A673 (cell line): ENCODE measurements around the gene TSEN15. TPM values are rescaled to one million over a fixed set of nuclear protein-coding genes. Genes with fewer than 3 reads are reported as not detected.

Source experiments
- BruUV-seq: library from RNA; stranded (reverse); fragments of 400-500 nt; replicated peaks from 2 replicates; lab custom pipeline; 2021; lab: Mats Ljungman, UMichigan
- CTCF ChIA-PET: fragments of 300-600 bp; sonication (Branson Sonifier 250); formaldehyde crosslinking; loops from one replicate; lab custom pipeline; 2022; ENCODE audit warnings: antibody characterized with exemption; lab: Charles Lee
- POLR2A ChIA-PET: fragments of 300-600 bp; sonication (Branson Sonifier 250); formaldehyde crosslinking; loops from one replicate; lab custom pipeline; 2022; ENCODE audit warnings: antibody characterized with exemption; ENCODE audit not compliant: low non-redundant PET; lab: Charles Lee
- DNase-seq: peaks from one replicate; pipeline ENCODE4 v3.0.0-alpha.2; 2015; ENCODE audit warnings: low spot score
- H3K27ac ChIP-seq: fragments of 200-600 bp; sonication (generic); 2 replicates; pipeline ENCODE4 v1.5.1; 2016; ENCODE audit warnings: mixed run types, low read depth, mild to moderate bottlenecking, mixed read lengths, antibody characterized with exemption, low read length; ENCODE audit not compliant: poor library complexity, severe bottlenecking
- H3K27me3 ChIP-seq: fragments of 200-600 bp; sonication (generic); replicated peaks from 2 replicates; pipeline ENCODE4 v1.6.1; 2017; ENCODE audit warnings: mixed run types, low read depth, mild to moderate bottlenecking, mixed read lengths, antibody characterized with exemption, low read length; ENCODE audit not compliant: insufficient read depth, poor library complexity
- H3K36me3 ChIP-seq: fragments of 200-600 bp; sonication (generic); 2 replicates; pipeline ENCODE4 v1.6.1; 2016; ENCODE audit warnings: mixed run types, mild to moderate bottlenecking, mixed read lengths, antibody characterized with exemption, low read length; ENCODE audit not compliant: insufficient read depth, poor library complexity, severe bottlenecking
- H3K4me1 ChIP-seq: fragments of 200-600 bp; sonication (generic); 2 replicates; pipeline ENCODE4 v1.6.1; 2017; ENCODE audit warnings: mixed run types, mild to moderate bottlenecking, mixed read lengths, antibody characterized with exemption, low read length; ENCODE audit not compliant: insufficient read depth, poor library complexity, severe bottlenecking
- H3K4me3 ChIP-seq: fragments of 200-600 bp; sonication (generic); 2 replicates; pipeline ENCODE4 v1.5.1; 2016; ENCODE audit warnings: low read depth, mixed run types, mild to moderate bottlenecking, mixed read lengths, low read length; ENCODE audit not compliant: poor library complexity, severe bottlenecking
- H3K9me3 ChIP-seq: fragments of 200-600 bp; sonication (generic); 2 replicates; pipeline ENCODE4 v1.6.1; 2016; ENCODE audit warnings: mixed run types, low read depth, mild to moderate bottlenecking, mixed read lengths, antibody characterized with exemption, low read length; ENCODE audit not compliant: poor library complexity, severe bottlenecking
- CTCF ChIP-seq: fragments of 300-800, 200-600 bp; sonication (generic); conservative IDR thresholded peaks from 2 replicates; pipeline ENCODE4 v1.5.1; 2017; ENCODE audit warnings: low read depth, mild to moderate bottlenecking, antibody characterized with exemption, low read length, moderate library complexity, mixed read lengths
- EZH2 ChIP-seq: fragments of 200-600 bp; sonication (generic); IDR thresholded peaks from 2 replicates; pipeline ENCODE4 v1.6.1; 2017; ENCODE audit warnings: borderline replicate concordance, low read depth, mild to moderate bottlenecking, mixed read lengths, antibody characterized with exemption, low read length; ENCODE audit not compliant: poor library complexity, severe bottlenecking
- intact Hi-C: fragments of 100-400 bp; cut with micrococcal nuclease; formaldehyde crosslinking; loops from one replicate; pipeline ENCODE4 v1.10.0; 2022; ENCODE audit not compliant: unreplicated experiment
- total RNA-seq: library from RNA; stranded (reverse); gene quantifications from 2 replicates; pipeline ENCODE4 v1.2.3, GENCODE V29; 2021

The TSEN15 gene
- total RNA-seq, 1 experiment from 2014 or later = 57.0 TPM

- Histone ChIP-seq H3K27me3 (no peaks in the 10 kb centered on the region), H3K27ac (no peak overlapping the region), H3K36me3 (peaks cover 36% of the 10 kb centered on the region), H3K4me3 (no peak overlapping the region), H3K9me3 (peaks cover 10% of the 10 kb centered on the region), H3K4me1 (peaks cover 40% of the 10 kb centered on the region)
- no TSS peak for BruUV-seq
- ChIA-PET CTCF (no interaction called here), POLR2A (no interaction called here)
- intact Hi-C loops = no loop called here
- TF ChIP-seq CTCF (no peak), EZH2 (no peak)
- no peak for DNase-seq
Observed at GRCh38 chr1:184061396-184062003, 10.0 kb downstream of the TSEN15 start.

- DNase-seq = no peak
- Histone ChIP-seq H3K9me3 (peaks cover 10% of the 10 kb centered on the region), H3K4me1 (peaks cover 28% of the 10 kb centered on the region), H3K4me3 (no peak overlapping the region), H3K36me3 (peaks cover 30% of the 10 kb centered on the region), H3K27me3 (no peaks in the 10 kb centered on the region), H3K27ac (no peak overlapping the region)
- no TSS peak for BruUV-seq
- CTCF ChIA-PET = no interaction called here
- POLR2A ChIA-PET = no interaction called here
- intact Hi-C loops = no loop called here
- TF ChIP-seq EZH2 = no peak
- TF ChIP-seq CTCF = no peak
Observed at GRCh38 chr1:184062640-184063286, 11.2 kb downstream of the TSEN15 start.

- Histone ChIP-seq H3K27me3 (no peaks in the 10 kb centered on the region), H3K9me3 (no peaks in the 10 kb centered on the region), H3K36me3 (peaks cover 6% of the 10 kb centered on the region), H3K27ac (no peak overlapping the region), H3K4me1 (peaks cover 36% of the 10 kb centered on the region), H3K4me3 (no peak overlapping the region)
- no TSS peak for BruUV-seq
- no peak for DNase-seq
- ChIA-PET CTCF (no interaction called here), POLR2A (no interaction called here)
- TF ChIP-seq CTCF (no peak), EZH2 (no peak)
- intact Hi-C loops = no loop called here
Observed at GRCh38 chr1:184065559-184065958, 14.0 kb downstream of the TSEN15 start.
